Mucosa of rectum (tissue), 2 donors: ENCODE results near the gene WFDC9.
"Not testable (repeated sequence)": the region's sequence is repeated elsewhere in the genome, so short reads cannot be mapped to it uniquely, and the experiment has no call there.

Experiments used
- H3K27ac ChIP-seq, 2 donors: one replicate each; pipeline ENCODE4 v1.7.0; 2013; ENCODE audit warnings: inconsistent platforms in 2 of 2, low read depth in 2 of 2, low read length in 2 of 2
- H3K27me3 ChIP-seq, 2 donors: one replicate each; pipeline ENCODE4 v1.7.0; 2013; ENCODE audit warnings: low read length in 2 of 2; ENCODE audit not compliant: control insufficient read depth in 2 of 2, insufficient read depth in 2 of 2
- H3K36me3 ChIP-seq, 2 donors: one replicate each; pipeline ENCODE4 v1.7.0; 2013; ENCODE audit warnings: low read length in 2 of 2; ENCODE audit not compliant: control insufficient read depth in 2 of 2, insufficient read depth in 2 of 2
- H3K4me1 ChIP-seq, 2 donors: one replicate each; pipeline ENCODE4 v1.7.0; 2013; ENCODE audit warnings: low read length in 2 of 2, mild to moderate bottlenecking in 1 of 2; ENCODE audit not compliant: control insufficient read depth in 2 of 2, insufficient read depth in 2 of 2
- H3K4me3 ChIP-seq, 2 donors: one replicate each; pipeline ENCODE4 v1.7.0; 2013; ENCODE audit warnings: low read length in 2 of 2
- H3K9ac ChIP-seq, 2 donors: one replicate each; pipeline ENCODE4 v1.7.0; 2013; ENCODE audit warnings: low read length in 2 of 2, low read depth in 1 of 2, mild to moderate bottlenecking in 1 of 2
- H3K9me3 ChIP-seq, 2 donors: one replicate each; pipeline ENCODE4 v1.7.0; 2013; ENCODE audit warnings: low read length in 2 of 2; ENCODE audit not compliant: control insufficient read depth in 2 of 2
- donor health status: healthy.
- donor health status: Normal muscosa, but diverticular disease.

The WFDC9 gene

GRCh38 chr20:45607810-45608209 is 23.3 kb downstream of the WFDC9 start:
- peaks cover 0 to 2% of the 10 kb centered on the region in 2 donors for H3K9me3 ChIP-seq
- H3K27ac ChIP-seq, result no peak overlapping the region
- no peaks in the 10 kb centered on the region for H3K36me3 ChIP-seq
- H3K4me3 ChIP-seq, result no peak overlapping the region
- H3K9ac ChIP-seq, result no peak overlapping the region
- no peaks in the 10 kb centered on the region for H3K4me1 ChIP-seq
- H3K27me3 ChIP-seq, result no peaks in the 10 kb centered on the region

- Histone ChIP-seq H3K9me3 (no peaks in the 10 kb centered on the region), H3K9ac (no peak overlapping the region), H3K27ac (no peak overlapping the region), H3K4me1 (no peaks in the 10 kb centered on the region), H3K36me3 (no peaks in the 10 kb centered on the region), H3K4me3 (no peak overlapping the region), H3K27me3 (no peaks in the 10 kb centered on the region)
These were observed 35.8 kb downstream of the WFDC9 start for GRCh38 chr20:45595235-45595634.

GRCh38 chr20:45593498-45593897 is 37.6 kb downstream of the WFDC9 start:
- no peak overlapping the region for H3K27ac ChIP-seq
- H3K4me3 ChIP-seq, result no peak overlapping the region
- H3K27me3 ChIP-seq, result no peaks in the 10 kb centered on the region
- no peaks in the 10 kb centered on the region for H3K4me1 ChIP-seq
- no peaks in the 10 kb centered on the region for H3K9me3 ChIP-seq
- H3K36me3 ChIP-seq, result no peaks in the 10 kb centered on the region
- H3K9ac ChIP-seq, result no peak overlapping the region

GRCh38 chr20:45592574-45593189 is 38.4 kb downstream of the WFDC9 start:
- Histone ChIP-seq H3K36me3 (no peaks in the 10 kb centered on the region), H3K4me3 (no peak overlapping the region), H3K27me3 (no peaks in the 10 kb centered on the region), H3K9ac (no peak overlapping the region), H3K4me1 (no peaks in the 10 kb centered on the region), H3K9me3 (no peaks in the 10 kb centered on the region), H3K27ac (no peak overlapping the region)

- H3K9me3 ChIP-seq, result no peaks in the 10 kb centered on the region
- no peak overlapping the region for H3K27ac ChIP-seq
- H3K27me3 ChIP-seq, result no peaks in the 10 kb centered on the region
- H3K4me3 ChIP-seq, result no peak overlapping the region
- H3K36me3 ChIP-seq, result no peaks in the 10 kb centered on the region
- H3K9ac ChIP-seq, result no peak overlapping the region
- H3K4me1 ChIP-seq, result no peaks in the 10 kb centered on the region
These were observed 41.4 kb downstream of the WFDC9 start for GRCh38 chr20:45589725-45590124.

GRCh38 chr20:45588800-45589199 is 42.3 kb downstream of the WFDC9 start:
- no peak overlapping the region for H3K9ac ChIP-seq
- H3K4me3 ChIP-seq, result no peak overlapping the region
- H3K4me1 ChIP-seq, result no peaks in the 10 kb centered on the region
- H3K9me3 ChIP-seq, result no peaks in the 10 kb centered on the region
- H3K36me3 ChIP-seq, result no peaks in the 10 kb centered on the region
- H3K27me3 ChIP-seq, result no peaks in the 10 kb centered on the region
- H3K27ac ChIP-seq, result no peak overlapping the region

GRCh38 chr20:45585986-45586385 is 45.1 kb downstream of the WFDC9 start:
- H3K27me3 ChIP-seq, H3K36me3 ChIP-seq, H3K4me3 ChIP-seq, H3K4me1 ChIP-seq, H3K27ac ChIP-seq, H3K9ac ChIP-seq, H3K9me3 ChIP-seq: not testable (repeated sequence)

- H3K9ac ChIP-seq, H3K27ac ChIP-seq, H3K4me1 ChIP-seq, H3K4me3 ChIP-seq, H3K36me3 ChIP-seq, H3K9me3 ChIP-seq, H3K27me3 ChIP-seq: not testable (repeated sequence)
These were observed 46.8 kb downstream of the WFDC9 start for GRCh38 chr20:45584294-45584693.

- Histone ChIP-seq H3K9ac (no peak overlapping the region), H3K27me3 (peaks cover 0 to 2% of the 10 kb centered on the region in 2 donors), H3K4me3 (no peak overlapping the region), H3K4me1 (no peaks in the 10 kb centered on the region), H3K36me3 (no peaks in the 10 kb centered on the region), H3K27ac (no peak overlapping the region), H3K9me3 (no peaks in the 10 kb centered on the region)
These were observed 47.6 kb downstream of the WFDC9 start for GRCh38 chr20:45583502-45583901.

GRCh38 chr20:45581702-45582101 is 49.4 kb downstream of the WFDC9 start:
- Histone ChIP-seq H3K27ac (no peak overlapping the region), H3K4me3 (no peak overlapping the region), H3K36me3 (no peaks in the 10 kb centered on the region), H3K9me3 (no peaks in the 10 kb centered on the region), H3K9ac (no peak overlapping the region), H3K27me3 (peaks cover 0 to 2% of the 10 kb centered on the region in 2 donors), H3K4me1 (no peaks in the 10 kb centered on the region)

GRCh38 chr20:45579184-45579583 is 51.9 kb downstream of the WFDC9 start, which contains the start of gene WFDC8:
Gene WFDC8, minus strand, starts transcription at chr20:45579284. Its CDS starts 37 bp downstream, at chr20:45579247.
- no peaks in the 10 kb centered on the region for H3K9me3 ChIP-seq
- no peaks in the 10 kb centered on the region for H3K4me1 ChIP-seq
- no peak within 1 kb of the TSS for H3K4me3 ChIP-seq
- no peaks in the 10 kb centered on the region for H3K36me3 ChIP-seq
- H3K9ac ChIP-seq, result no peak within 1 kb of the TSS
- H3K27ac ChIP-seq, result no peak within 1 kb of the TSS
- peaks cover 0 to 2% of the 10 kb centered on the region in 2 donors for H3K27me3 ChIP-seq
